H1 (cell line): ENCODE results near the gene CAMTA2. TPM values are rescaled to one million over a fixed set of nuclear protein-coding genes. Genes with fewer than 3 reads are reported as not detected.

Source experiments
- ATF2 ChIP-seq: IDR thresholded peaks from 2 replicates; pipeline ENCODE4 v1.6.1; 2012; ENCODE audit warnings: low read length, inconsistent platforms
- GTF2F1 ChIP-seq: IDR thresholded peaks from 2 replicates; pipeline ENCODE4 v1.6.1; 2012; ENCODE audit warnings: low read depth, low read length, improper control_type of control experiment, borderline replicate concordance
- KDM4A ChIP-seq: IDR thresholded peaks from one replicate; pipeline ENCODE4 v1.7.1; 2012; ENCODE audit warnings: low read depth, mild to moderate bottlenecking, moderate library complexity, low read length, inconsistent platforms; ENCODE audit not compliant: severe bottlenecking
- NRF1 ChIP-seq: IDR thresholded peaks from 2 replicates; pipeline ENCODE4 v1.6.1; 2011; ENCODE audit warnings: mild to moderate bottlenecking, low read depth, low read length, improper control_type of control experiment
- SP2 ChIP-seq: IDR thresholded peaks from 2 replicates; pipeline ENCODE4 v1.6.1; 2012; ENCODE audit warnings: mild to moderate bottlenecking, low read length, inconsistent platforms
- TEAD4 ChIP-seq: IDR thresholded peaks from 2 replicates; pipeline ENCODE4 v1.6.1; 2012; ENCODE audit warnings: low read depth, low read length, inconsistent platforms, mixed read lengths
- polyA plus RNA-seq, 7 experiments: library from polyadenylated mRNA; depleted of rRNA in 3 of 7; stranded (reverse) in 5 of 7; unstranded in 2 of 7; fragments of >200 nt in 5 of 7; fragments of 200-250 nt in 2 of 7; gene quantifications; 1 replicate in 5 of 7; 2 replicates in 1 of 7; 4 replicates in 1 of 7; pipeline versions ENCODE4 v1.2.1 to v1.2.3, GENCODE V29; 2011 to 2013; ENCODE audit warnings: missing spikeins in 2 of 7, mixed read lengths in 2 of 7
- total RNA-seq: library from RNA; stranded (reverse); fragmentation: NEBNext Ultra II Directional; extraction: Animal tissue kit (Norgen Biotek cat#: 25700); gene quantifications from 2 replicates; pipeline ENCODE4 v1.2.1, GENCODE V29; 2021

The CAMTA2 gene
- total and polyA plus RNA-seq, 2 of the 8 experiments (the other 6 are each of a cell fraction or from before 2014, with no cell fraction given): 5.5 to 12.0 TPM

- TF ChIP-seq SP2 (no peak), ATF2 (no peak), NRF1 (no peak), TEAD4 (no peak), GTF2F1 (no peak), KDM4A (peak; percentile 62)
- TF ChIP-seq, all 59 proteins: peak for 2
Observed at GRCh38 chr17:4987767-4988567, 492 bp upstream of the CAMTA2 start (continued).
